Activated CD8-positive, alpha-beta memory T cell treated with anti-CD3 and anti-CD28 coated beads for 1 hour (primary cell): Measurements from ENCODE around the gene TCERG1L.
"Not testable (repeated sequence)": the region's sequence is repeated elsewhere in the genome, so short reads cannot be mapped to it uniquely, and the experiment has no call there.

Experiments
- DNase-seq, 2 donors: peaks; one replicate each; pipeline ENCODE4 v3.0.0-alpha.2; 2020; ENCODE audit warnings: low read depth in 1 of 2; ENCODE audit errors: extremely low read depth in 1 of 2

Gene TCERG1L

GRCh38 chr10:131250454-131251145, 60.9 kb downstream of the TCERG1L start:
- no peak for DNase-seq

GRCh38 chr10:131249955-131250344, 61.6 kb downstream of the TCERG1L start:
- no peak for DNase-seq

- no peak for DNase-seq
Observed at GRCh38 chr10:131249238-131249954, 62.1 kb downstream of the TCERG1L start.

GRCh38 chr10:131248376-131249165, 63.0 kb downstream of the TCERG1L start:
- no peak for DNase-seq

GRCh38 chr10:131247873-131248272, 63.6 kb downstream of the TCERG1L start:
- no peak for DNase-seq

- DNase-seq: no peak
Observed at GRCh38 chr10:131246775-131247174, 64.7 kb downstream of the TCERG1L start.

GRCh38 chr10:131246089-131246488, 65.4 kb downstream of the TCERG1L start:
- no peak for DNase-seq

GRCh38 chr10:131245475-131246059, 66.0 kb downstream of the TCERG1L start:
- DNase-seq: no peak

- no peak for DNase-seq
Observed at GRCh38 chr10:131244836-131245235, 66.7 kb downstream of the TCERG1L start.

- DNase-seq: no peak
Observed at GRCh38 chr10:131243076-131243475, 68.4 kb downstream of the TCERG1L start.

- DNase-seq: no peak
Observed at GRCh38 chr10:131242007-131242406, 69.5 kb downstream of the TCERG1L start.

GRCh38 chr10:131240691-131241090, 70.8 kb downstream of the TCERG1L start:
- no peak for DNase-seq

GRCh38 chr10:131239926-131240325, 71.6 kb downstream of the TCERG1L start:
- no peak for DNase-seq

- DNase-seq: no peak
Observed at GRCh38 chr10:131239450-131239849, 72.1 kb downstream of the TCERG1L start.

GRCh38 chr10:131238669-131239280, 72.7 kb downstream of the TCERG1L start:
- no peak for DNase-seq

- no peak for DNase-seq
Observed at GRCh38 chr10:131237991-131238651, 73.4 kb downstream of the TCERG1L start.

GRCh38 chr10:131234606-131235005, 76.9 kb downstream of the TCERG1L start:
- not testable (repeated sequence) for DNase-seq

- DNase-seq: no peak
Observed at GRCh38 chr10:131233611-131234258, 77.8 kb downstream of the TCERG1L start.

GRCh38 chr10:131231965-131232541, 79.5 kb downstream of the TCERG1L start:
- DNase-seq: no peak
